ENCODE data around the gene TMEM117.

The TMEM117 gene

GRCh38 chr12:43957732-43958372 lies 122.0 kb downstream of the TMEM117 start:
- no peak for DNase-seq (ENCODE audit: low read depth in 2 of 2, low spot score in 1 of 2)

- no peak for DNase-seq (ENCODE audit: low read depth in 2 of 2, low spot score in 1 of 2)
Observed at GRCh38 chr12:43964033-43964432, 128.2 kb downstream of the TMEM117 start.

- no peak for DNase-seq (ENCODE audit: low read depth in 2 of 2, low spot score in 1 of 2)
Observed at GRCh38 chr12:43964961-43965360, 129.1 kb downstream of the TMEM117 start.

- DNase-seq (ENCODE audit: low read depth in 2 of 2, low spot score in 1 of 2), result no peak
Observed at GRCh38 chr12:43965899-43966298, 130.0 kb downstream of the TMEM117 start.

GRCh38 chr12:43968736-43969135 lies 132.9 kb downstream of the TMEM117 start:
- no peak for DNase-seq (ENCODE audit: low read depth in 2 of 2, low spot score in 1 of 2)

GRCh38 chr12:43969882-43970281 lies 134.0 kb downstream of the TMEM117 start:
- no peak for DNase-seq (ENCODE audit: low read depth in 2 of 2, low spot score in 1 of 2)

GRCh38 chr12:43973385-43973784 lies 137.5 kb downstream of the TMEM117 start:
- DNase-seq (ENCODE audit: low read depth in 2 of 2, low spot score in 1 of 2), result no peak

GRCh38 chr12:43973993-43974392 lies 138.1 kb downstream of the TMEM117 start:
- DNase-seq (ENCODE audit: low read depth in 2 of 2, low spot score in 1 of 2), result no peak

- DNase-seq (ENCODE audit: low read depth in 2 of 2, low spot score in 1 of 2), result no peak
Observed at GRCh38 chr12:43976027-43976426, 140.1 kb downstream of the TMEM117 start.

GRCh38 chr12:43978556-43978955 lies 142.7 kb downstream of the TMEM117 start:
- no peak for DNase-seq (ENCODE audit: low read depth in 2 of 2, low spot score in 1 of 2)

GRCh38 chr12:43979450-43979849 lies 143.6 kb downstream of the TMEM117 start:
- no peak for DNase-seq (ENCODE audit: low read depth in 2 of 2, low spot score in 1 of 2)

GRCh38 chr12:43980627-43981191 lies 144.8 kb downstream of the TMEM117 start:
- no peak for DNase-seq (ENCODE audit: low read depth in 2 of 2, low spot score in 1 of 2)

GRCh38 chr12:43981726-43982125 lies 145.8 kb downstream of the TMEM117 start:
- no peak for DNase-seq (ENCODE audit: low read depth in 2 of 2, low spot score in 1 of 2)

- DNase-seq (ENCODE audit: low read depth in 2 of 2, low spot score in 1 of 2), result no peak
Observed at GRCh38 chr12:43982544-43982943, 146.7 kb downstream of the TMEM117 start.

GRCh38 chr12:43988838-43989560 lies 153.1 kb downstream of the TMEM117 start:
- no peak for DNase-seq (ENCODE audit: low read depth in 2 of 2, low spot score in 1 of 2)

- no peak for DNase-seq (ENCODE audit: low read depth in 2 of 2, low spot score in 1 of 2)
Observed at GRCh38 chr12:43992856-43993255, 157.0 kb downstream of the TMEM117 start.

GRCh38 chr12:44000309-44000952 lies 164.6 kb downstream of the TMEM117 start:
- DNase-seq (ENCODE audit: low read depth in 2 of 2, low spot score in 1 of 2), result no peak

GRCh38 chr12:44002607-44003006 lies 166.7 kb downstream of the TMEM117 start:
- no peak for DNase-seq (ENCODE audit: low read depth in 2 of 2, low spot score in 1 of 2)

- DNase-seq (ENCODE audit: low read depth in 2 of 2, low spot score in 1 of 2), result no peak
Observed at GRCh38 chr12:44003721-44004120, 167.8 kb downstream of the TMEM117 start.

GRCh38 chr12:44015333-44015941 lies 179.6 kb downstream of the TMEM117 start:
- DNase-seq (ENCODE audit: low read depth in 2 of 2, low spot score in 1 of 2), result no peak

- DNase-seq (ENCODE audit: low read depth in 2 of 2, low spot score in 1 of 2), result no peak
Observed at GRCh38 chr12:44017216-44017615, 181.3 kb downstream of the TMEM117 start.

- no peak for DNase-seq (ENCODE audit: low read depth in 2 of 2, low spot score in 1 of 2)
Observed at GRCh38 chr12:44019118-44019517, 183.2 kb downstream of the TMEM117 start.

Measured in stimulated activated CD8-positive, alpha-beta memory T cell treated with anti-CD3 and anti-CD28 coated beads, Interleukin-4, amount 100 ng/mL, for 1 hour (primary cell).